ENCODE measurements around the gene SCRN3.
A peak's percentile ranks its signal among the peaks of the same experiment; 100 is the strongest.

The SCRN3 gene

DNA sequence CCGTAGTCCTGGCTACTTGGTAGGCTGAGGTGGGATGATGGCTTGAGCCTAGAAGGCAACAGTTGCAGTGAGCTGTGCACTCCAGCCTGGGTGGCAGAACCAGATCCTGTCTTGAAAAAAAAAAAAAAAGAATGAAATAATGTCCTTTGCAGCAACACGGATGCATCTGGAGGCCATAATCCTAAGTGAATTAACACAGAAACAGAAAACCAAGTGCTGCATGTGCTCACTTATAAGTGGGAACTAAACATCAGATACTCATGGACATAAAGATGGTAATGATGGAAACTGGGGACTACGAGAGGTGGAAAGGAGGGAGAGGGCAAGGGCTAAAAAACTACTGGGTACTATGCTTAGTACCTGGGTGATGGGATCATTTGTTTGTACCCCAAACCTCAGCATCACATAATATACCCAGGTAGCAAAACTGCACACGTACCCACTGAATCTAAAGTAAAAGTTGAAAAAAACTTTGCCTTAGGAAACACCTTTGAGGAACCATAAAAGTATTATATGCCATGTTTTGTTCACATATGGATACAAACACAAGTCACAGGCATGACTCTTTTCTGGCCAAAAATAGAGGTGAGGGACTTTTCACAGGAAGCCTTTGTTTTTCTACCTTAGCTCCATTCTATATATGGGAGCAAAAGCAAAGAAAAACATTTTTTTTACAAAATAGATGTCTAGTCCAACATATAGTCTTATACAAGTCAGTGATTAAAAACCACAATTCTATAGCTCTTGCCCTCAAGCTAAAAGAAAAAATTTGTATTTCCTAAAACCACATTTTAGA is 54.7 kb downstream of the SCRN3 start:
- Mint-ChIP-seq H3K4me3 (no peak overlapping the region), H3K4me1 (peaks cover 3% of the 10 kb centered on the region), H3K27me3 (ENCODE audit: low read depth, poor library complexity) (peaks cover 3% of the 10 kb centered on the region), H3K9me3 (no peaks in the 10 kb centered on the region), H3K36me3 (ENCODE audit: low read depth) (no peaks in the 10 kb centered on the region), H3K27ac (no peak overlapping the region)
- TF ChIP-seq, protein P1, sequence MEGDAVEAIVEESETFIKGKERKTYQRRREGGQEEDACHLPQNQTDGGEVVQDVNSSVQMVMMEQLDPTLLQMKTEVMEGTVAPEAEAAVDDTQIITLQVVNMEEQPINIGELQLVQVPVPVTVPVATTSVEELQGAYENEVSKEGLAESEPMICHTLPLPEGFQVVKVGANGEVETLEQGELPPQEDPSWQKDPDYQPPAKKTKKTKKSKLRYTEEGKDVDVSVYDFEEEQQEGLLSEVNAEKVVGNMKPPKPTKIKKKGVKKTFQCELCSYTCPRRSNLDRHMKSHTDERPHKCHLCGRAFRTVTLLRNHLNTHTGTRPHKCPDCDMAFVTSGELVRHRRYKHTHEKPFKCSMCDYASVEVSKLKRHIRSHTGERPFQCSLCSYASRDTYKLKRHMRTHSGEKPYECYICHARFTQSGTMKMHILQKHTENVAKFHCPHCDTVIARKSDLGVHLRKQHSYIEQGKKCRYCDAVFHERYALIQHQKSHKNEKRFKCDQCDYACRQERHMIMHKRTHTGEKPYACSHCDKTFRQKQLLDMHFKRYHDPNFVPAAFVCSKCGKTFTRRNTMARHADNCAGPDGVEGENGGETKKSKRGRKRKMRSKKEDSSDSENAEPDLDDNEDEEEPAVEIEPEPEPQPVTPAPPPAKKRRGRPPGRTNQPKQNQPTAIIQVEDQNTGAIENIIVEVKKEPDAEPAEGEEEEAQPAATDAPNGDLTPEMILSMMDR (IDR thresholded peaks at IDR 0.05) = no peak
- DNase-seq = no peak

DNA sequence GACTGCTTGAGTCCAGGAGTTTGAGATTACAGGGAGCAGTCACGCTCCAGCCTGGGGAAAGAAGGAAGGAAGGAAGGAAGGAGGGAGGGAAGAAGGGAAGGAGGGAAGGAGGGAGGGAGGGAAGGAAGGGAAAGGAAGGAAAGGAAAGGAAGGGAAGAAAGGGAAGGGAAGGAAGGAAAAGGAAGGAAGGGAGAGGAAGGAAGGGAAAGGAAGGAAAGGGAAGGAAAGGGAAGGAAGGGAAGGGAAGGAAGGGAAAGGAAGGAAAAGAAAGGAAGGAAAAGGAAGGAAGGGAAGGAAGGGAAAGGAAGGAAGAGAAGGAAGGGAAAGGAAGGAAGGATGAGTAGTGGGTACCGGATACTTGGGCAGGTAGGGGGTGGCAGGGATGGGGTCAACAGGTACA is 59.0 kb downstream of the SCRN3 start:
- TF ChIP-seq, protein P1 (IDR thresholded peaks at IDR 0.05) = no peak
- Mint-ChIP-seq H3K4me3 (no peak overlapping the region), H3K27ac (no peak overlapping the region), H3K9me3 (no peaks in the 10 kb centered on the region), H3K36me3 (ENCODE audit: low read depth) (no peaks in the 10 kb centered on the region), H3K4me1 (peaks cover 6% of the 10 kb centered on the region), H3K27me3 (ENCODE audit: low read depth, poor library complexity) (peaks cover 8% of the 10 kb centered on the region)
- no peak for DNase-seq

DNA sequence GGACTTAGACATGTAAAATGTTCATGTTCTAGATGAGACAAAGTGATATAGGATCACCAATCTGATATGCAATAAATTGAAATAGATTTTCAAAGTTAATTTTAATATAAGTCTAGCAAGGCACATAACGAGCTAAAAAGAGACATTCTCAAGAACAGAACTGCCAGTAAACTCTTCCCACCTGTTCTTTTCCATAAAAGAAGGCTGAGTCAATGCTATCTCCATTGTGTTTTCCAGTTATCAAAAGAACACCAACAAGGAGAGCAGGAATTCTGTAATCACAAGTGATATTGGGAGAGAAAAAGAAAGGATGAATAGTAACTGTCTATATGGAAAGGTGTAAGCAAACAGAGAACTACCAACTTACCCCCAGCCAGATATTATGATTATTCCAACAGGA is 65.7 kb downstream of the SCRN3 start:
- TF ChIP-seq, protein P1 (IDR thresholded peaks at IDR 0.05) = no peak
- Mint-ChIP-seq H3K4me3 (no peak overlapping the region), H3K9me3 (no peaks in the 10 kb centered on the region), H3K27ac (no peak overlapping the region), H3K36me3 (ENCODE audit: low read depth) (no peaks in the 10 kb centered on the region), H3K27me3 (ENCODE audit: low read depth, poor library complexity) (peaks cover 3% of the 10 kb centered on the region), H3K4me1 (peaks cover 9% of the 10 kb centered on the region)
- no peak for DNase-seq

DNA sequence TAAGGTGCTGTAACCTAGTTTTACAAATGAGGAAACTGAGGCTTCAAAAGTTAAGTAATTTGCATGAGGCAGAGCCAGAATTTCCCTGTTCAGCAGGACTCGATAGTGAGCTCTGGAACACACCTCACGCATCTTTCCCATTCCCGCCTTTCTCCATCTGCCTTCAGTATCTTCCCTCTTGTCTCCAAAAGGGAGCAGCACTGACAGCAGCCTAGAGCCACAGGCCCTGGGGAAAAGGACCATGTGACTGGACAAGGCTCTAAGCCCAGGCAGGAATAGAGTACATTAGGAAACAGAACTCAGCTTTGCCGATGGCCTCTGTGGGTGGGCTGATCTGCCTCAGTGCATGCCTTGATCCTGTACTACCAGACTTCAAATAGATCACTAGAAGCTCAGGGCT is 69.8 kb downstream of the SCRN3 start:
- no peaks in the 10 kb centered on the region for H3K36me3 Mint-ChIP-seq (ENCODE audit: low read depth)
- H3K4me3 Mint-ChIP-seq = no peak overlapping the region
- H3K27ac Mint-ChIP-seq = no peak overlapping the region
- no peaks in the 10 kb centered on the region for H3K27me3 Mint-ChIP-seq (ENCODE audit: low read depth, poor library complexity)
- peak; percentile 16 for DNase-seq
- peaks cover 9% of the 10 kb centered on the region for H3K4me1 Mint-ChIP-seq
- H3K9me3 Mint-ChIP-seq = no peaks in the 10 kb centered on the region
- TF ChIP-seq, protein P1 (IDR thresholded peaks at IDR 0.05) = no peak

DNA sequence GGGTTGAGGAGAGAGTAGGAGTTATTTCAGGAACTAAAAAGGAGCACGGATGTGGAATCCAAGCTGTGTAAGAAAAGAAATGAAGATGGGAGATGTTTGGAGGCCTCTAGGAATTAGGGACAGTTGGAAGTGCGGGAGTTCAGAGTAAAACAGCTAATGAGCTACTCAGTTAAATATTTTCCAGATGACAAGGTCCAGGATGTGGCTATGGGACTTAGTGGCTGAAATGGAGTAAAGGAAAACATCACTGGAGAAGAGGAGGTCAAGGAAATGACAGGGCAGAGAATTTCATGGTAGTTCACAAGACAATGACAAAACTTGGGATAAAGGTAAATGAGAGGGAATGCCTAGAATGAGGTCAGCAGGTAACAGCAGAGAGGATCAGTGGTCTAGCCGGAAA is 78.3 kb downstream of the SCRN3 start:
- Mint-ChIP-seq H3K27me3 (ENCODE audit: low read depth, poor library complexity) (no peaks in the 10 kb centered on the region), H3K9me3 (peaks cover 4% of the 10 kb centered on the region), H3K27ac (no peak overlapping the region), H3K4me1 (no peaks in the 10 kb centered on the region), H3K36me3 (ENCODE audit: low read depth) (peaks cover 11% of the 10 kb centered on the region), H3K4me3 (no peak overlapping the region)
- TF ChIP-seq, protein P1 (IDR thresholded peaks at IDR 0.05) = no peak
- DNase-seq = no peak

DNA sequence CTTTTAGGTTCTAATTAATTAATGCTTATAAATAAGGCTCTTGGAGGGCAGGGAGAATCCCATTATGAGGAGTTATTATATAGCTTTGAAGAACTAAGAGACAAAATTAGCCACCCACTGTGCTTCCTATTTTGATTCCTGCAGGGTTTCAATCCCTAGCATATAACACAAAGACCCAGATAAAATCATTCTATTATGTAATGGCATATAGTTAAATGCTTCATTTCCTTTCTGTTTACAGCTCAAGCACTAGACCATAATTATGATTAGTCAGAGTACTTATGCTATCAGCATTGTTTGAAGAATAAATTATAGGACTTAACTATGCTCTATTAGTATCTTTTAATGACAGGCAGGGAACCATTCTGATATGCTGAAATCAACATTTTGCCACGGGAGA is 82.2 kb downstream of the SCRN3 start:
- no peak for DNase-seq
- no peaks in the 10 kb centered on the region for H3K27me3 Mint-ChIP-seq (ENCODE audit: low read depth, poor library complexity)
- H3K9me3 Mint-ChIP-seq = peaks cover 4% of the 10 kb centered on the region
- no peak overlapping the region for H3K27ac Mint-ChIP-seq
- TF ChIP-seq, protein P1 (IDR thresholded peaks at IDR 0.05) = no peak
- peaks cover 12% of the 10 kb centered on the region for H3K36me3 Mint-ChIP-seq (ENCODE audit: low read depth)
- no peaks in the 10 kb centered on the region for H3K4me1 Mint-ChIP-seq
- no peak overlapping the region for H3K4me3 Mint-ChIP-seq
